Superior temporal gyrus (tissue), 1 donor: Measurements from ENCODE around the gene NEUROG3.
A peak's percentile ranks its signal among the peaks of the same experiment; 100 is the strongest.

ENCODE experiments used
- DNase-seq: peaks from one replicate; pipeline ENCODE4 v3.0.0-alpha.2; 2016; ENCODE audit errors: extremely low spot score

The NEUROG3 gene, protein sequence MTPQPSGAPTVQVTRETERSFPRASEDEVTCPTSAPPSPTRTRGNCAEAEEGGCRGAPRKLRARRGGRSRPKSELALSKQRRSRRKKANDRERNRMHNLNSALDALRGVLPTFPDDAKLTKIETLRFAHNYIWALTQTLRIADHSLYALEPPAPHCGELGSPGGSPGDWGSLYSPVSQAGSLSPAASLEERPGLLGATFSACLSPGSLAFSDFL

DNA sequence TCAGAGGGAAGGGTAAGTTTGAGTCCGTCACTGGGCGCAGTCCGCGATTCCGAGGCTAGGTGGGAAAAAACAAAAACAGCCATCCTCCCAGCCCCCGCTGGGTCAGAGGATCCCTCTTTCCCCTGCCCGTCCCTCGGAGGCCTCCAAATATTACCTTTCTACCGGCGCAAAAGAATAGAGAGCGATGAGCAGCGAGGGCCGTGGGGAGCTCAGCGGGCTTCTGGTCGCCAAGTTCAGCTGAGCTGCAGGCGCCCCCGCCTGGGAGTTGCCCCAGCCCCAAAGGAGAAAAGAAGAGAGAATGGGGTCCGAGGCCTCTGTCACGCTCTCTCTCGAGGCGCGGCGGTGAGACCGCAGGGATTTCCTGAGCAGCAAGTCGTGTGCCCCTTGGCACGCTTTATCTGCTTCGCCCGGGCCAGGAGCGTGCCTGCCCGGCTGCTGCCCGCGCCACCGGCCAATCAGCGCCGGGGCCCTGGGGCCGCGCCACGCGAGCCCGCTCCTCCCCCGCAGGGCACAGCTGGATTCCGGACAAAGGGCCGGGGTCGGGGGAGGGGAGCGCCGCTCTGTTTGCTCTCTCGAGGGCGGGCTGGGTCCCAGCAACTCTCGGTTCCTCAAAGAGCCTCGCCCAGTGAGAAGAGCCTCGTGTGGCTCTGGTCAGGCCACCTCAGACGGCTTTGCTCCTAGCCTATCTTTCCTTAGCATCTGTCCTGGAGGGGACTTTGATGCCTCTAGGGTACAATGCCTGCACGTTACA lies at the start of gene NEUROG3:
Gene NEUROG3, minus strand, starts transcription at position 367 of the 751 bp plus-strand sequence. CDS start 379 bp downstream, outside the sequence.
- DNase-seq, result no peak

DNA sequence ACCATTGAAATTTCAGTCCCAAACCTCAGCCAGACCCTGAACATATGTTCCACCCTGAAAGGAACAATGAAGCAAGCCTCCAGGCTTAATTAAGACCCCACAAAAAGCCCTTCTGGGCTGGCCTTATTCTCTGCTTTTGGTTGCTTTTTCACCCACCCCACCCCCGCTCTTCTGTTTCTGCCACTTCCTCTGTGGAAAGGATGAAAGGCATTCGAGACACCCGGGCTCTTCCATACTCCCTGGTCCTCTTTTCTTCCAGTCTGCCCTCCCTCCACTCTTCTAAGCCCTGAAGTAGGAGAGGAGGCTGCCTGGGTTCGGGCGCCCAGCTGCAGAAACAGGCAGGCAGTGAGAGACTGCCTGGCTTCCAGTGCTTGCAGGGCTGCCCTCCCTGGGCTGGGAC lies 47.4 kb upstream of the NEUROG3 start:
- DNase-seq, result no peak

- no peak for DNase-seq
Measured at GRCh38 chr10:69619626-69620025, 46.4 kb upstream of the NEUROG3 start.

DNA sequence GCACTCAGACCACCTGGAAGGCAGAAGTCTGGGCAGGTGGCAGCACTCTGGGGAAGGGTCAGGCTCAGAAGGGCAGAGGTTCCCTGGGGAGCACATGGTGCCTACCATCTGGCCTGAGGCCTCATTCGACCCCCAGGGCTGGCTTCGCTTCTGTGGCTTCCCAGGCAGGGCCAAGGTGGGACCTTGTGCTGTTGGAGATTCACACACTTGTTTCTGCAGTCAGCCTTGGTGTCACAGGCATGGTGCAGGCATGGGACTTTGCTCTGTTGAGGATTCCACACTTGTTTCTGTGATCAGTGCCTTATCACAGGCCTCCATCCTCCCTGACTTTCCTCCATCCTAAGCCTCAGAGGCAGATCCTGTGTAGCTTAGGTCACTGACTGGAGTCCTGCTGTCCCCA lies 45.5 kb upstream of the NEUROG3 start:
- no peak for DNase-seq

- peak; percentile 29 for DNase-seq
Measured at GRCh38 chr10:69616358-69616757, 43.1 kb upstream of the NEUROG3 start.

- DNase-seq, result no peak
Measured at GRCh38 chr10:69614130-69614529, 40.9 kb upstream of the NEUROG3 start.

DNA sequence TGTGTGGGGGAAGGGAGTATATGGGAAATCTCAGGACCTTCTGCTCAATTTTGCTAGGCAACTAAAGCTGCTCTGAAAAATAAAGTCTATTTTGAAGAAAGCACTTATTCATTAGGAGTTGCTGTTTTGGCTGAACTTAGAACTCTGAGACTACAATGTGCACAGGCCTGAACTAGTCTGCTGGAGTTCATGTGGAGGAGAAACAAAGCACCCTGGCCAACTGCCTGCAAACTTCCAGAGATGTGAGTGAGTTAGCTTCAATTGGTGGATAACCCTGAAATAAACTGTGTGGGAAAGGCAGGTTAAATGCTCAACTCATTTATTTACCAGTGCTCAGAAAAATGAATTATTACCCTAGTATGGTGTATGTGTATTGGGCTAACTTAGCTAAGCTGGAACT lies 39.5 kb upstream of the NEUROG3 start:
- DNase-seq, result no peak

GRCh38 chr10:69609077-69609476 lies 35.9 kb upstream of the NEUROG3 start:
- no peak for DNase-seq

DNA sequence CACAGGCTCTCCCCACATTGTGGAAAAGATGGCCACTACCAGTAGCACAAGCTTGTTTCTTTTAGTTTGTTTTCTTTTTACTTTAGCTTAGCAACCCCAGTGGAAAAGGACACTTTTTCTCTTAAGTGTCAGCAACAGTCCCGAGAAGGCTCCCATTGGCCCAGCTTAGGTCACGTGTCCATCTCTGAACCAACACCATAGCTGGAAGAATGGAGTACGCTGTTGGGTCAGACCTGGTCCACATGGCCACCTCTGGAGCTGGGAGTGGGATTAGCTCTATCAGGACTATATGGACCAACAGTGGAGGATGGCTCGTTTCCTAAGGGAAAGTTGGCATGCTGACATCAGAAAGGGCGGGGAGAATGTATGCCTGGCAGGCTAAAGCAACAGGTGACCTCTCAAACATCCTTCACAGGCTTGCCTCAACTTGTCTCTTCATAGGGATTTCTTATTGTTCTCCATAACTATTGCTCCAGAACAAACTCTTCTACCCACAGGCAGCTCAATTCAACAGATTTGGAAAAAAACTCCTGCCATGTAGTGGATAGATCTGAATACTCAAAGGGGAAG lies 27.6 kb upstream of the NEUROG3 start:
- DNase-seq, result no peak

DNA sequence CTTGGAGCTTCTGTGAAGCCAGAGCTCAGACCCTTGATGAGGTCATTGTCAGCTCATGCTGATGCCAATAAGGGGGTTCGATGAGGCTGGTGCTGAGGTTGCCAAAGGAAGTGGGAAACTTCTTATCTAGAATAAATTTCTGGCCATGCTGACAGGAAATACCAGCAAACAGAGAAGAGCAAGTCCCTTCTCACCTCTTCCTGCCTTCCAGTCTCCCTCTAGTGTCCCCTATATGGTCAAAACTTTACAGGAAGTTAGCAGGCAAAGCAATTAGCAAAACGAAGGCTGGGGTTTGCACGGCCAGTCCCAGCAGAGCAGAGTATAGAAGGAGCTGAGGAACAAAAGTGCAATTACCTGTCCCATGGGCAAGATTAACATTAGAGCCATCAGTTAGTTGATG lies 15.1 kb upstream of the NEUROG3 start:
- DNase-seq, result no peak

DNA sequence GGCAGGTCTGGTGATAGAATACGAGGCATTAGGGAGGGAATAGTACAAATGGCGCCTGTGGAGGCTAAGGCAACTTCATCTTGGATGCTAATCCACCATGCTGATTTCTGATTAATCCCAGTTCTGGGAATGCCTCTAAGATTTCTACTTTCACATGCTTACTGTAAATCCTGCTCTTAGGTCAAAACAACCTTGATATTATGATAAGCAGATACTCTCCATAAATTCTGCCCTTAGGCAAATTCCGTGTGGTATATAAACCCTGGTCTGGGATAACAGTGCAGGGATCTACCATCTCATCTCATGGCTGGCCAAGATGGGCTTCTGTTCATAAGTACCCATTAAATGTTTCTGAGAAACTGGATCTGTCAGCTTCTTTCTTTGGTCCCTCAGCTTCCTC lies 11.4 kb upstream of the NEUROG3 start:
- no peak for DNase-seq

DNA sequence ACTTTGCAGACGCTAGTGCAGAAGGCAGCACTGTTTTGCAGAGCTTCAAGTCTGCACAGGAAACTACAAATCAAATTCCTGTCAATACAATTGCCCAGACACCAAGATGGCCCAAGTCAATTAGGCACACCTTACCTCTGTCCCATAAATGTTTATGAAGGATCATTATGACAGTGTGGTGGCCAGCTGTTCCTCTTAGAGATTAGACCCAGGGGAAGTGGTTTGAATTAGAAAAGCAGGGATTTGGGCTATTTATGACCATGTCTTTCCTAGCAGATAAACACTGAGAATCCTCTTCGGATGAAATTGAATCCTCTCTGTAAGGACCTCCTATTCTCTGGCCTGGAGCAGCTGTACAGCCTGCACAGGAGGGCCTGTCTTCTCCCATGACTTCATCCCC lies 9.9 kb upstream of the NEUROG3 start:
- DNase-seq, result no peak

DNA sequence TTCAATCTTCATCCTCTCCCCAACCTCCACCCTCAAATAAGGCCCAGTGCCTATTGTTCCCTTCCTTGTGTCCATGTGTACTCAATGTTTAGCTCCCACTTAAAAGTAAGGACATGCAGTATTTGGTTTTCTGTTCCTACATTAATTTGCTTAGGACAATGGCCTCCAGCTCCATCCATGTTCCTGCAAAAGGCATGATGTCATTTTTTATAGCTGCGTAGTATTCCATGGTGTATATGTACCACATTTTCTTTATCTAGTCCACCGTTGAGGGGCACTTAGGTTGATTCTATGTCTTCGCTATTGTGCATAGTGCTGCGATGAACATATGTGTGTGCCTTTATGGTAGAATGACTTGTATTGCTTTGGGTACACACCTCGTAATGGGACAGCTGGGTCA lies 7.2 kb upstream of the NEUROG3 start:
- no peak for DNase-seq

- no peak for DNase-seq
Measured at GRCh38 chr10:69579464-69580060, 6.3 kb upstream of the NEUROG3 start.

DNA sequence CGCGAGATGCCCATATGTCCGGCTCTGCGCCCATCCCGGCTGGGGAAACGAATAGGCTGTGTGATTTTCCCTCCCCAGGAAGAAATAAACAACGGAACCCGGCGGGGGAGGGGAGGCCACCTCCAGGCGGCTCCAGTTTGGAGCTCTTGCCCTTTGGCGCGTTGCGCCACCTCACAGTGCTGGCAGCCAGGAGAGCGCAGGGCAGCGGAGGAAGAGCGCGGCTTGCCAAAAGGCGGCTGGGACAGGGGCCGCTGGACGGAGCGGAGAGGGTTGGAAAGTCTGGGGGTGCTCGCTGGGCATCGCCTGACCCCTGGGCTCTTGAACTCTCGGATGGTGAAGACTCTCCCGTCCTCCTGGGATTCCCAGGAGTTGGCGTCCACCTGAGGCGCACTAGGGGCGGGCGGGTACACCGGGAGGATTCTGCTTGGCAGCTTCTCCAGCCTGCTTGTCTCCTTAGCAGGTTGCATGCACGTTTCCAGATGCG lies 5.3 kb upstream of the NEUROG3 start:
- DNase-seq, result no peak

DNA sequence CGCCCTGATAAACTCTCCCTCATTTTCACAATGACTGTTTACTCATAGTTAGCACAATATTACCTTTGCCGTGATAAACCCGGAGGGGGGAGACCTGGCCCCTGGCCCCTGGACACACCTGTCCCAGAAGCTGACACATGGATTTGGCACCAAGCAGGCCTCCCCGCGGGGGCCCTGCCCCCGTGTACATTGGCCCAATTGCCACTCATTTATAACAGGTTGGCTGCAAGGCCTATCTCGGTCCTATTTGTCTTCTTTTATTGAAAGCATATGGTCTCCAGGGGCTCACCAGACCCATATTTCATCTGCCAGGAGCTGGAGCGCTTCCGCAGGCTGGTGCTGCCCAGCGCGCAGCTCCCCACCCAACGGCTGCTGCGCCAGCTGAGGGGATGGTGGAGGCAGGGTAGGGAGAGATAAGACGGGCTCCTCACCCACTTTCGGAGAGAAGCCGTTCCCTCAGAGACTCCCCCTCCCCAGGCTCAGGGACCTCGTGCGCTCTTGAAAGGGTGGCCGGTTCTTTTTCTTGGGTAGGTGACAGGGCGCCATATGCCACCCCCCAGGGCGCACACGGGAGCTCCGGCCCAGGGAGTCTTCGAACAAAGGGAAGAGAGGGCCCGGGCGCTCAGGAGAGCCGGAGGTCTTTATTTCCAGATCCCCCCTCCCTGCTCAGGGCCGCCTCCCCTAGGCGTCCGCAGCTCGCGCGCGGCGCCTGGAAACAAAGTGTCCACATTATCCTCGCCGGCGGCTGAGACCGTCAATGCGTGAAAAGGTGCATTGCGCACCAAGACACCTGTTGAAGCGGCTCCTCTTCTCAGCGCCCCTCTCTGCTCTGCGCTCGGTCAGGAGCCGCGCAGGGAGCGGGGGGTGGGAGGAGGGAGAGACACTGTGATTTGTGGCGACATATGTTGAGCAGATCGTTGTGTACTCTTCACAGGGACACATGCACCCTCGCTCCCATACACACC lies 4.3 kb upstream of the NEUROG3 start:
- DNase-seq, result no peak

DNA sequence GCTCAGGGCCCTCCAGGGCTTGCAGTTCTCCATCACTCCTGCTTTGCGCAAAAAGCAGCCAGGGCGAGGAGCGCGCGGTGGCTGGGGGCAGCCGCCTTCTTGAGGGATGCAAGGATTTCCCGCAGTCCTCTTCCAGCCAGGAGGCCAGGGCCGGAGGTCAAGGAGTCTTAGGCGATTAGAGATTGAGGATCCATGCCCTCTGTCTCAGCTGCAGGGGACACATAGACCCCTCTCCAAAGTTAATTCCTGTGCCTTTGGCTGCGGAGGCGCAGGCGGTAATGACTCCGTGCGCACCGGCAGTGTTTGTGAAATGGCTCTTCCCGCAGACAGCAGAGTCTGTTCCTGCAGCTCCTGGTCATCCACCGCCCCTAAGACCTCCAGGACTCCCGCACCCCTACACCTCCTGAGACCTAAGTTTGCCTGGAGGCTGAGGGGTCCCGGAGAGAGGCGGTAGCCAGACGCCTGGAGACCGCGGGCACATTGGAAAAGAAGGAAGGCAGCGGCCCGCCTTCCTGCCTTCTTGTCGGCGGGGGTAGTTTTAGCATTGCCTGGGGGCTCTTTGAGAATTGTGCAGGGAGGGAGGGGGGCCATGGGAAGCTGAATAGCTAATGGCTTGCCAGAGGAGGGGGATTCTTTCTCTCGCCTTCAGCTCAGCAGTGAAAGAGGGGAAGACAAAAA lies 3.3 kb upstream of the NEUROG3 start:
- DNase-seq, result no peak

- DNase-seq, result no peak
Measured at GRCh38 chr10:69575164-69575722, 2.0 kb upstream of the NEUROG3 start.

- no peak for DNase-seq
Measured at GRCh38 chr10:69574571-69574978, 1.4 kb upstream of the NEUROG3 start.
